OCI-LY7 (cell line): Measurements from ENCODE around the gene METTL8. TPM values are rescaled to one million over a fixed set of nuclear protein-coding genes. Genes with fewer than 3 reads are reported as not detected.
A peak's percentile ranks its signal among the peaks of the same experiment; 100 is the strongest.

ENCODE experiments used
- BruUV-seq: library from RNA; stranded (reverse); fragments of 400-500 nt; replicated peaks from 2 replicates; lab custom pipeline; 2021; lab: Mats Ljungman, UMichigan
- CTCF ChIA-PET: fragments of 300-600 bp; sonication (Branson Sonifier 250); formaldehyde crosslinking; loops from one replicate; lab custom pipeline; 2022; ENCODE audit warnings: antibody characterized with exemption; ENCODE audit not compliant: unreplicated experiment; lab: Charles Lee
- POLR2A ChIA-PET: fragments of 300-600 bp; sonication (Branson Sonifier 250); formaldehyde crosslinking; loops from one replicate; lab custom pipeline; 2022; ENCODE audit warnings: antibody characterized with exemption; lab: Charles Lee
- DNase-seq: peaks from one replicate; pipeline ENCODE4 v3.0.0-alpha.2; 2015; ENCODE audit warnings: low spot score
- H2AFZ ChIP-seq: fragments of 200-600 bp; sonication (generic), shearing (Covaris generic); 2 replicates; pipeline ENCODE4 v1.6.1; 2014; ENCODE audit warnings: mild to moderate bottlenecking, antibody characterized with exemption, low read length, moderate library complexity
- H3K27ac ChIP-seq: fragments of 200-600 bp; sonication (generic); 2 replicates; pipeline ENCODE4 v1.5.1; 2014; ENCODE audit warnings: mixed run types, low read depth, mild to moderate bottlenecking, moderate library complexity, low read length, inconsistent platforms; ENCODE audit not compliant: poor library complexity, severe bottlenecking
- H3K36me3 ChIP-seq: fragments of 200-600 bp; sonication (generic); 2 replicates; pipeline ENCODE4 v1.6.1; 2014; ENCODE audit warnings: mild to moderate bottlenecking, antibody characterized with exemption, low read length, moderate library complexity, mixed read lengths; ENCODE audit not compliant: insufficient read depth
- H3K4me1 ChIP-seq: fragments of 200-600 bp; sonication (generic); 2 replicates; pipeline ENCODE4 v1.5.1; 2014; ENCODE audit warnings: mild to moderate bottlenecking, low read length; ENCODE audit not compliant: insufficient read depth, poor library complexity, severe bottlenecking
- H3K4me2 ChIP-seq: fragments of 200-600 bp; sonication (generic); 2 replicates; pipeline ENCODE4 v1.6.1; 2014; ENCODE audit warnings: mild to moderate bottlenecking, low read length
- H3K4me3 ChIP-seq: fragments of 200-600 bp; sonication (generic); 2 replicates; pipeline ENCODE4 v1.5.1; 2014; ENCODE audit warnings: mild to moderate bottlenecking, low read depth, low read length; ENCODE audit not compliant: poor library complexity, severe bottlenecking
- H3K79me2 ChIP-seq: fragments of 200-600 bp; sonication (generic); 2 replicates; pipeline ENCODE4 v1.6.1; 2016; ENCODE audit warnings: low read depth, mild to moderate bottlenecking, low read length, moderate library complexity, mixed read lengths; ENCODE audit not compliant: insufficient read depth
- H3K9me2 ChIP-seq: fragments of 200-600 bp; sonication (generic); 2 replicates; pipeline ENCODE4 v1.6.1; 2016; ENCODE audit warnings: mild to moderate bottlenecking, low read length, mixed read lengths; ENCODE audit not compliant: insufficient read depth
- H3K9me3 ChIP-seq: fragments of 200-600 bp; sonication (generic); 2 replicates; pipeline ENCODE4 v1.6.1; 2014; ENCODE audit warnings: mild to moderate bottlenecking, mixed run types, low read length, mixed read lengths
- H4K20me1 ChIP-seq: fragments of 200-600 bp; sonication (generic); 2 replicates; pipeline ENCODE4 v1.6.1; 2014; ENCODE audit warnings: mild to moderate bottlenecking, antibody characterized with exemption, low read length, moderate library complexity, mixed read lengths; ENCODE audit not compliant: insufficient read depth
- EZH2phosphoT487 ChIP-seq: fragments of 200-600 bp; sonication (generic); IDR thresholded peaks from 2 replicates; pipeline ENCODE4 v1.6.1; 2018; ENCODE audit warnings: low read depth, borderline replicate concordance, mild to moderate bottlenecking, mixed run types, antibody characterized with exemption, low read length, moderate library complexity, mixed read lengths
- intact Hi-C: fragments of 100-400 bp; cut with micrococcal nuclease; formaldehyde crosslinking; loops from one replicate; pipeline ENCODE4 v1.10.0; 2022; ENCODE audit not compliant: unreplicated experiment
- total RNA-seq, 2 experiments: library from RNA; depleted of rRNA in 1 of 2; stranded (reverse); fragments of >200 nt in 1 of 2; shearing (Covaris generic) in 1 of 2; gene quantifications; 2 replicates each; pipeline ENCODE4 v1.2.3, GENCODE V29; 2014 to 2022
- TF ChIP-seq, protein P1 (sequence below): fragments of 200-600 bp; sonication (generic); conservative IDR thresholded peaks from 2 replicates; pipeline ENCODE4 v1.5.1; 2014; ENCODE audit warnings: mild to moderate bottlenecking, antibody characterized with exemption, low read length, moderate library complexity, mixed read lengths

The METTL8 gene
- total RNA-seq, 2 experiments from 2014 or later, result 11.8 to 33.0 TPM

GRCh38 chr2:171346723-171347557 lies 86.8 kb downstream of the METTL8 start:
- Histone ChIP-seq H3K27ac (peak overlapping the region; percentile 48), H3K4me3 (no peak overlapping the region), H3K9me3 (no peaks in the 10 kb centered on the region), H3K4me2 (peak overlapping the region; percentile 52), H3K79me2 (peaks cover 8% of the 10 kb centered on the region; the same call in 1 of the 2 replicates), H3K36me3 (no peaks in the 10 kb centered on the region; the same call in 1 of the 2 replicates), H3K9me2 (no peaks in the 10 kb centered on the region), H3K4me1 (peaks cover 63% of the 10 kb centered on the region), H4K20me1 (no peaks in the 10 kb centered on the region), H2AFZ (peak overlapping the region; percentile 48)
- POLR2A ChIA-PET, result interaction anchor here (0.7 to 3.0 kb wide), 16 partner anchors 8 to 193 kb away, joined by 3 to 16 read pairs (median 6); no protein-coding TSS in a partner anchor
- no TSS peak for BruUV-seq
- intact Hi-C loops, result no loop called here
- TF ChIP-seq EZH2phosphoT487, result no peak
- TF ChIP-seq, protein P1, sequence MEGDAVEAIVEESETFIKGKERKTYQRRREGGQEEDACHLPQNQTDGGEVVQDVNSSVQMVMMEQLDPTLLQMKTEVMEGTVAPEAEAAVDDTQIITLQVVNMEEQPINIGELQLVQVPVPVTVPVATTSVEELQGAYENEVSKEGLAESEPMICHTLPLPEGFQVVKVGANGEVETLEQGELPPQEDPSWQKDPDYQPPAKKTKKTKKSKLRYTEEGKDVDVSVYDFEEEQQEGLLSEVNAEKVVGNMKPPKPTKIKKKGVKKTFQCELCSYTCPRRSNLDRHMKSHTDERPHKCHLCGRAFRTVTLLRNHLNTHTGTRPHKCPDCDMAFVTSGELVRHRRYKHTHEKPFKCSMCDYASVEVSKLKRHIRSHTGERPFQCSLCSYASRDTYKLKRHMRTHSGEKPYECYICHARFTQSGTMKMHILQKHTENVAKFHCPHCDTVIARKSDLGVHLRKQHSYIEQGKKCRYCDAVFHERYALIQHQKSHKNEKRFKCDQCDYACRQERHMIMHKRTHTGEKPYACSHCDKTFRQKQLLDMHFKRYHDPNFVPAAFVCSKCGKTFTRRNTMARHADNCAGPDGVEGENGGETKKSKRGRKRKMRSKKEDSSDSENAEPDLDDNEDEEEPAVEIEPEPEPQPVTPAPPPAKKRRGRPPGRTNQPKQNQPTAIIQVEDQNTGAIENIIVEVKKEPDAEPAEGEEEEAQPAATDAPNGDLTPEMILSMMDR, result no peak
- peak; percentile 21 for DNase-seq
- CTCF ChIA-PET, result no interaction called here

- CTCF ChIA-PET, result no interaction called here
- Histone ChIP-seq H3K79me2 (peaks cover 8% of the 10 kb centered on the region; the same call in 1 of the 2 replicates), H3K4me2 (peak overlapping the region; percentile 52), H3K4me3 (no peak overlapping the region), H2AFZ (peak overlapping the region; percentile 48), H3K9me3 (no peaks in the 10 kb centered on the region), H3K4me1 (peaks cover 69% of the 10 kb centered on the region), H3K9me2 (no peaks in the 10 kb centered on the region), H4K20me1 (no peaks in the 10 kb centered on the region), H3K27ac (peak overlapping the region; percentile 48), H3K36me3 (no peaks in the 10 kb centered on the region)
- BruUV-seq, result no TSS peak
- intact Hi-C loops, result no loop called here
- TF ChIP-seq EZH2phosphoT487, result no peak
- TF ChIP-seq, protein P1, result no peak
- no peak for DNase-seq
- POLR2A ChIA-PET, result interaction anchor here (0.8 to 3.0 kb wide), 12 partner anchors 10 to 70 kb away, joined by 3 to 11 read pairs (median 6); no protein-coding TSS in a partner anchor
Observed at GRCh38 chr2:171345971-171346722, 87.6 kb downstream of the METTL8 start.
